Lower leg skin (tissue), 4 donors: ENCODE data around the gene ANKRD53. TPM values are rescaled to one million over a fixed set of nuclear protein-coding genes. Genes with fewer than 3 reads are reported as not detected.

Experiments
- DNase-seq, 2 donors: peaks; one replicate each; pipeline ENCODE4 v3.0.0-alpha.2; 2019; ENCODE audit warnings: low spot score in 2 of 2
- H3K4me3 ChIP-seq: fragments of 200-600 bp; sonication (generic); 2 replicates; pipeline ENCODE4 v1.5.1; 2017; ENCODE audit warnings: mild to moderate bottlenecking, low read depth; ENCODE audit not compliant: poor library complexity, severe bottlenecking
- CTCF ChIP-seq, 3 donors: fragments of 450-650 bp; IDR thresholded peaks; one replicate each; pipeline ENCODE4 v1.5.1; 2016; ENCODE audit warnings: antibody characterized with exemption in 3 of 3, mild to moderate bottlenecking in 3 of 3, moderate library complexity in 2 of 3
- POLR2A ChIP-seq, 2 donors: fragments of 450-650 bp; IDR thresholded peaks; one replicate each; pipeline ENCODE4 v1.6.1; 2016 to 2017; ENCODE audit warnings: antibody characterized with exemption in 2 of 2, mild to moderate bottlenecking in 1 of 2, moderate library complexity in 1 of 2
- WGBS, 2 donors: methylation state at CpG; one replicate each; pipeline ENCODE4 v1.1.5; 2018; 5-methylcytosine and 5-hydroxymethylcytosine counted together
- intact Hi-C: fragments of 100-400 bp; cut with DNase I; formaldehyde crosslinking; loops from one replicate; pipeline ENCODE4 v1.15.0; 2023; ENCODE audit warnings: low total_unique reads
- total RNA-seq, 4 donors: library from RNA; depleted of rRNA; stranded (reverse); fragments of >200 nt; gene quantifications; one replicate each; pipeline ENCODE4 v1.1.0, GENCODE V29; 2016

ANKRD53 gene
- total RNA-seq, 4 donors from 2014 or later: 0.27 to 1.3 (median 0.84) TPM; not detected in 1

GRCh38 chr2:70984228-70984575, 5.8 kb downstream of the ANKRD53 start:
- no peak overlapping the region for H3K4me3 ChIP-seq
- no peak for TF ChIP-seq CTCF (IDR thresholded peaks at IDR 0.05)
- TF ChIP-seq POLR2A (IDR thresholded peaks at IDR 0.05): no peak
- intact Hi-C loops: no loop called here
- DNase-seq: no peak
- 89 to 90% methylated on average over 3 of the region's 3 CpGs for WGBS, 2 donors

GRCh38 chr2:70984576-70985282, 6.3 kb downstream of the ANKRD53 start:
- 68 to 72% methylated on average over 12 to 16 of the region's 32 CpGs for WGBS, 2 donors
- TF ChIP-seq CTCF (IDR thresholded peaks at IDR 0.05): no peak
- TF ChIP-seq POLR2A (IDR thresholded peaks at IDR 0.05): no peak
- H3K4me3 ChIP-seq: no peak overlapping the region
- intact Hi-C loops: no loop called here
- DNase-seq: peak in 1 of 2 donors; percentile 91

GRCh38 chr2:70985283-70985688, 6.9 kb downstream of the ANKRD53 start:
- WGBS, 2 donors: 74 to 79% methylated on average over 5 of the region's 5 CpGs
- H3K4me3 ChIP-seq: no peak overlapping the region
- intact Hi-C loops: no loop called here
- DNase-seq: peak in 1 of 2 donors; percentile 77
- TF ChIP-seq POLR2A (IDR thresholded peaks at IDR 0.05) (no peak), CTCF (IDR thresholded peaks at IDR 0.05) (no peak)

DNA sequence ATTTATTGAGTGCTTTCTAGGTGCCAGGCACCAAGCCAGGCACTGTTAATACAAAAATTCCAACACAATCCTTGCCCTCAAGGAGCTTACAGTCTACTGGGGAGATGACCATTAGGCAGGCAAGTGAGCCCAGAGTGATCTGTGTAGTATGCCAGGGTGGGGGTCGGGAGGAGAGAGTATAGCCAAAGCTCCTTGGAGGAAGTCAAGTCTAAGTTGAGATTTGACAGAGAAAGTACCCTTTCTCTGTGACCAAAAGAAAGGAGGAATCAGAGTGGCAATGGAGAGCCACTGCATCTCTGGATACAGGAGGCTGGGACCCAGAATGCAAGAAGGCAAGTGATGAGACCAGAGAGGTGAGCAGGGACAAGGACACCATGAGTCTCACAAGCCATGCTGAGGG, 7.5 kb downstream of the ANKRD53 start:
- intact Hi-C loops: no loop called here
- TF ChIP-seq POLR2A (IDR thresholded peaks at IDR 0.05) (no peak), CTCF (IDR thresholded peaks at IDR 0.05) (no peak)
- WGBS, 2 donors: 96 to 100% methylated on average over 1 of the region's 1 CpG
- peak in 1 of 2 donors; percentile 32 for DNase-seq
- H3K4me3 ChIP-seq: no peak overlapping the region

- DNase-seq: peak in 1 of 2 donors; percentile 43
- WGBS, 2 donors: 83 to 85% methylated on average over 4 of the region's 4 CpGs
Measured at GRCh38 chr2:70986499-70987189, 8.2 kb downstream of the ANKRD53 start.

More at GRCh38 chr2:70986499-70987189, 8.2 kb downstream of the ANKRD53 start:
- intact Hi-C loops: no loop called here
- TF ChIP-seq POLR2A (IDR thresholded peaks at IDR 0.05) (no peak), CTCF (IDR thresholded peaks at IDR 0.05) (no peak)
- H3K4me3 ChIP-seq: no peak overlapping the region
